ENCODE data around the gene UNC5C.

UNC5C gene

GRCh38 chr4:95186666-95187065 is 362.1 kb downstream of the UNC5C start:
- Histone ChIP-seq H3K4me3 (no peak overlapping the region), H3K9me3 (no peaks in the 10 kb centered on the region)
- intact Hi-C loops (cut with DNase I; ENCODE audit: low total_unique reads) = no loop called here

GRCh38 chr4:95183656-95184408 is 364.9 kb downstream of the UNC5C start:
- Histone ChIP-seq H3K27me3 (no peaks in the 10 kb centered on the region), H3K9me3 (no peaks in the 10 kb centered on the region), H3K4me3 (no peak overlapping the region), H3K27ac (no peak overlapping the region), H3K36me3 (peaks cover 11 to 38% (median 18%) of the 10 kb centered on the region in 3 donors), H3K4me1 (no peaks in the 10 kb centered on the region)
- intact Hi-C loops (cut with DNase I; ENCODE audit: low total_unique reads) = no loop called here
- DNase-seq = no peak
- TF ChIP-seq CTCF (IDR thresholded peaks at IDR 0.05) = no peak

More at GRCh38 chr4:95186666-95187065, 362.1 kb downstream of the UNC5C start:
- TF ChIP-seq CTCF (IDR thresholded peaks at IDR 0.05) = no peak
- H3K27me3 ChIP-seq = no peaks in the 10 kb centered on the region
- no peaks in the 10 kb centered on the region for H3K4me1 ChIP-seq
- no peak for DNase-seq
- no peak overlapping the region for H3K27ac ChIP-seq
- peaks cover 3 to 25% (median 6%) of the 10 kb centered on the region in 3 donors for H3K36me3 ChIP-seq

GRCh38 chr4:95181996-95182306 is 366.8 kb downstream of the UNC5C start:
- Histone ChIP-seq H3K36me3 (peaks cover 23 to 51% (median 29%) of the 10 kb centered on the region in 3 donors), H3K4me3 (no peak overlapping the region), H3K4me1 (no peaks in the 10 kb centered on the region), H3K27ac (no peak overlapping the region), H3K9me3 (peaks cover 0 to 4% (median 0%) of the 10 kb centered on the region in 3 donors), H3K27me3 (no peaks in the 10 kb centered on the region)
- intact Hi-C loops (cut with DNase I; ENCODE audit: low total_unique reads) = no loop called here
- no peak for DNase-seq
- no peak for TF ChIP-seq CTCF (IDR thresholded peaks at IDR 0.05)

GRCh38 chr4:95181243-95181995 is 367.4 kb downstream of the UNC5C start:
- Histone ChIP-seq H3K27me3 (no peaks in the 10 kb centered on the region), H3K9me3 (peaks cover 0 to 6% (median 0%) of the 10 kb centered on the region in 3 donors), H3K27ac (no peak overlapping the region), H3K4me1 (no peaks in the 10 kb centered on the region), H3K36me3 (peaks cover 23 to 55% (median 29%) of the 10 kb centered on the region in 3 donors), H3K4me3 (no peak overlapping the region)
- intact Hi-C loops (cut with DNase I; ENCODE audit: low total_unique reads) = no loop called here
- TF ChIP-seq CTCF (IDR thresholded peaks at IDR 0.05) = no peak
- DNase-seq = no peak

GRCh38 chr4:95180531-95181242 is 368.1 kb downstream of the UNC5C start:
- intact Hi-C loops (cut with DNase I; ENCODE audit: low total_unique reads) = no loop called here
- no peaks in the 10 kb centered on the region for H3K4me1 ChIP-seq
- no peak overlapping the region for H3K4me3 ChIP-seq
- DNase-seq = no peak
- no peak for TF ChIP-seq CTCF (IDR thresholded peaks at IDR 0.05)
- H3K27ac ChIP-seq = no peak overlapping the region
- peaks cover 0 to 6% (median 0%) of the 10 kb centered on the region in 3 donors for H3K9me3 ChIP-seq
- no peaks in the 10 kb centered on the region for H3K27me3 ChIP-seq
- peaks cover 23 to 55% (median 29%) of the 10 kb centered on the region in 3 donors for H3K36me3 ChIP-seq
